Heart right ventricle (tissue), 16 donors: Measurements from ENCODE around the gene GYS2. TPM values are rescaled to one million over a fixed set of nuclear protein-coding genes. Genes with fewer than 3 reads are reported as not detected.

Source experiments
- ATAC-seq, 8 donors: fragments of 200-7000 bp; cut with Tn5 transposase; one replicate each; pipeline ENCODE4 v1.9.1; 2020; ENCODE audit warnings: mild to moderate bottlenecking in 8 of 8, moderate library complexity in 8 of 8, moderate number of reproducible peaks in 1 of 8
- DNase-seq, 2 donors: peaks; one replicate each; pipeline ENCODE4 v3.0.0-alpha.2; 2020
- H3K27ac ChIP-seq, 10 donors: fragments of 200-600 bp; sonication (generic) in 2 of 10; one replicate each; pipeline versions ENCODE4 v1.5.0 to v1.8.0; 2020 to 2022; ENCODE audit warnings: mild to moderate bottlenecking in 3 of 10
- H3K27me3 ChIP-seq, 7 donors: fragments of 200-600 bp; one replicate each; pipeline ENCODE4 v1.8.0; 2021 to 2022; ENCODE audit warnings: mild to moderate bottlenecking in 2 of 7
- H3K36me3 ChIP-seq, 9 donors: fragments of 200-600 bp; sonication (generic) in 1 of 9; one replicate each; pipeline versions ENCODE4 v1.5.0 to v1.8.0; 2020 to 2022; ENCODE audit warnings: mild to moderate bottlenecking in 2 of 9
- H3K4me1 ChIP-seq, 9 donors: fragments of 200-600 bp; sonication (generic) in 1 of 9; one replicate each; pipeline versions ENCODE4 v1.5.0 to v1.8.0; 2020 to 2022; ENCODE audit warnings: mild to moderate bottlenecking in 4 of 9
- H3K4me3 ChIP-seq, 10 donors: fragments of 200-600 bp; sonication (generic) in 2 of 10; one replicate each; pipeline versions ENCODE4 v1.5.0 to v1.8.0; 2020 to 2022; ENCODE audit warnings: mild to moderate bottlenecking in 7 of 10, moderate library complexity in 2 of 10
- H3K9me3 ChIP-seq, 11 donors: fragments of 200-600 bp in 10 of 11; sonication (generic) in 2 of 11; one replicate each; pipeline versions ENCODE4 v1.5.0 to v1.8.0; 2013 to 2022; ENCODE audit warnings: mild to moderate bottlenecking in 2 of 11, control low read depth in 1 of 11, moderate library complexity in 1 of 11
- CTCF ChIP-seq, 9 donors: fragments of 200-600 bp; sonication (generic) in 2 of 9; IDR thresholded peaks; one replicate each; pipeline versions ENCODE4 v1.5.0 to v1.8.0; 2021 to 2022; ENCODE audit warnings: antibody characterized with exemption in 9 of 9, mild to moderate bottlenecking in 5 of 9, moderate library complexity in 1 of 9
- WGBS, 2 donors: extraction: QIAGEN DNeasy Blood & Tissue Kit; methylation state at CpG; one replicate each; pipeline ENCODE4 v1.1.7; 2013; ENCODE audit warnings: inconsistent platforms in 1 of 2; 5-methylcytosine and 5-hydroxymethylcytosine counted together
- intact Hi-C, 10 donors: fragments of 100-400 bp; cut with DNase I; formaldehyde crosslinking; loops; one replicate each; pipeline versions ENCODE4 v1.11.1 to v1.14.2; 2022
- polyA plus RNA-seq, 2 donors: library from polyadenylated mRNA; stranded (reverse); fragments of 200-250 nt; gene quantifications; one replicate each; pipeline ENCODE4 v1.2.3, GENCODE V29; 2013
- total RNA-seq, 10 donors: library from RNA; stranded (reverse); fragmentation: NEBNext Ultra II Directional in 3 of 10; extraction: Animal tissue kit (Norgen Biotek cat#: 25700) in 3 of 10; gene quantifications; one replicate each; pipeline versions ENCODE4 v1.2.1 to v1.2.4, GENCODE V29; 2021 to 2023
- donor health status: Arrhythmogenic right ventricular cardiomyopathy.
- donor health status: ischemic (EF 13 %, LVEDD 7.1; RV severe dilation, severe dysfunction).
- donor health status: healthy with polysubstance abuse.
- donor health status: DM: no; HTN: yes; CAD: no.
- donor health status: DM: no; HTN: no; CAD: no.
- donor health status: ischemic (EF 25% LVEDD 6.9; RV normal size, moderate dysfunction).
- donor health status: ischemic (EF 25% LVEDD 5.7; RV mildly dilated, moderate dysfunction).
- donor health status: healthy.
- donor health status: DM: yes; HTN: yes; CAD: no.
- donor health status: Ischemic cardiomyopathy.
- donor health status: ischemic (EF 35%, LVEDD 5.7; RV mildly dilated, moderate dysfunction).
- donor health status: nonischemic (EF 11% LVEDD 7.7; RV severe dilation, severe dysfunction).
- donor health status: DM: yes; HTN: yes; CAD: no.
- donor health status: PGD.
- donor health status: ischemic (EF 29% LVEDD 5.4; RV normal size, mild dysfunction).
- donor health status: nonischemic (EF 23%, LVEDD 6.1; RV moderate dilation, normal function).

Gene GYS2
- total and polyA plus RNA-seq, 12 donors, result 0.09 to 0.37 (median 0.15) TPM; not detected in 7

- peak in 1 of 2 donors; percentile 37 for DNase-seq
- whole genome bisulfite sequencing, 2 donors, result 45 to 56% methylated on average over 5 of the region's 5 CpGs
- Histone ChIP-seq H3K9me3 (peaks cover 0 to 7% (median 0%) of the 10 kb centered on the region in 11 donors), H3K27ac (peak overlapping the region in 8 of 10 donors; percentile 5 to 88 (median 83)), H3K36me3 (peaks cover 0 to 6% (median 0%) of the 10 kb centered on the region in 9 donors), H3K27me3 (peaks cover 0 to 52% (median 0%) of the 10 kb centered on the region in 7 donors), H3K4me1 (peaks cover 0 to 25% (median 16%) of the 10 kb centered on the region in 9 donors), H3K4me3 (peak overlapping the region in 1 of 10 donors; percentile 69)
- TF ChIP-seq CTCF (IDR thresholded peaks at IDR 0.05), result no peak
- intact Hi-C loops, result no loop called here
- ATAC-seq, result peak in 7 of 8 donors; percentile 36 to 78 (median 63)
Observed at GRCh38 chr12:21528953-21529352, 75.7 kb downstream of the GYS2 start.

- intact Hi-C loops, result no loop called here
- H3K27me3 ChIP-seq, result peaks cover 0 to 52% (median 0%) of the 10 kb centered on the region in 7 donors
Observed at GRCh38 chr12:21527451-21528180, 77.0 kb downstream of the GYS2 start.

GRCh38 chr12:21526721-21527345 is 77.8 kb downstream of the GYS2 start:
- Histone ChIP-seq H3K9me3 (peaks cover 0 to 9% (median 0%) of the 10 kb centered on the region in 11 donors), H3K4me1 (peaks cover 0 to 25% (median 16%) of the 10 kb centered on the region in 9 donors), H3K27me3 (peaks cover 0 to 52% (median 0%) of the 10 kb centered on the region in 7 donors), H3K36me3 (peaks cover 0 to 2% (median 0%) of the 10 kb centered on the region in 9 donors), H3K4me3 (peak overlapping the region; percentile 53 to 93 (median 70)), H3K27ac (peak overlapping the region in 6 of 10 donors; percentile 81 to 88 (median 85))
- intact Hi-C loops, result no loop called here
- DNase-seq, result no peak
- ATAC-seq, result peak in 1 of 8 donors; percentile 12
- TF ChIP-seq CTCF (IDR thresholded peaks at IDR 0.05), result no peak
- WGBS, 2 donors, result 31 to 33% methylated on average over 12 of the region's 12 CpGs

More at GRCh38 chr12:21527451-21528180, 77.0 kb downstream of the GYS2 start:
- Histone ChIP-seq H3K9me3 (peaks cover 0 to 9% (median 0%) of the 10 kb centered on the region in 11 donors), H3K27ac (peak overlapping the region; percentile 31 to 88 (median 81)), H3K36me3 (peaks cover 0 to 6% (median 0%) of the 10 kb centered on the region in 9 donors), H3K4me3 (peak overlapping the region; percentile 53 to 93 (median 70)), H3K4me1 (peaks cover 0 to 25% (median 16%) of the 10 kb centered on the region in 9 donors)
- DNase-seq (peak; percentile 40 to 72), ATAC-seq (peak; percentile 90 to 98 (median 92))
- WGBS, 2 donors, result 0% methylated on average over 57 of the region's 57 CpGs
- peak in 3 of 9 donors; percentile 10 to 39 (median 36) for TF ChIP-seq CTCF (IDR thresholded peaks at IDR 0.05)

- peak within 1 kb of the TSS; percentile 53 to 93 (median 70) for H3K4me3 ChIP-seq
- no peaks in the 10 kb centered on the region for H3K36me3 ChIP-seq
- no peak for TF ChIP-seq CTCF (IDR thresholded peaks at IDR 0.05)
- WGBS, 2 donors, result 87 to 98% methylated on average over 1 of the region's 1 CpG
- peaks cover 0 to 9% (median 0%) of the 10 kb centered on the region in 11 donors for H3K9me3 ChIP-seq
- peaks cover 0 to 25% (median 16%) of the 10 kb centered on the region in 9 donors for H3K4me1 ChIP-seq
- ATAC-seq (no peak), DNase-seq (no peak)
- intact Hi-C loops, result no loop called here
- peaks cover 0 to 51% (median 0%) of the 10 kb centered on the region in 7 donors for H3K27me3 ChIP-seq
- peak within 1 kb of the TSS in 4 of 10 donors; percentile 81 to 86 (median 85) for H3K27ac ChIP-seq
Observed at GRCh38 chr12:21526053-21526452, 78.6 kb downstream of the GYS2 start, which contains the start of gene SPX. Gene SPX, plus strand, starts transcription at chr12:21526296. Its CDS starts 177 bp downstream, at chr12:21526473.
